Astrocyte (in vitro differentiated cells and primary cell): ENCODE results near the gene ARRDC3.

Source experiments
- EZH2 ChIP-seq: IDR thresholded peaks from 2 replicates; pipeline ENCODE4 v1.6.1; 2012; ENCODE audit warnings: mild to moderate bottlenecking, low read length, inconsistent platforms; ENCODE audit not compliant: insufficient read depth
- TF ChIP-seq, protein P1 (sequence below): IDR thresholded peaks from 2 replicates; pipeline ENCODE4 v1.5.1; 2011; ENCODE audit warnings: low read depth, mild to moderate bottlenecking, inconsistent platforms, low read length, moderate library complexity; ENCODE audit not compliant: insufficient read depth

DNA sequence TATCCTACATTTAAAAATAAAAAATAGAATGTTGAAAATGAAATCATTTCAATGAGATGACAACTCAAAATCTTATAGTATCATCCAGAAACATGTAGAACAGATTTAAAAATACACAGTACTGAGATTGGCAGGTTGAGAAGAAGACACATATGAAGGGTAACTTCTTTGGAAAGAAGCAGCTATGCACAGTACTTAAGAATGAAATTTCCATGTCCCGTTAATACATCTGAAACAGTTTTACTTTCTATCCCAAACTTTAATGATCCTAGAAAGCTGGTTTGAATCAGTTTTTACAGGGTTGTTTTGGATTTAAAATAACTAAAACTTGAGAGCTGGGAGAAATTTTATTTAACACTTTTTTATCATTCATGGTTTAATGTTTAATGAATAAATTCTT is 36.0 kb upstream of the ARRDC3 start:
- TF ChIP-seq, protein P1, sequence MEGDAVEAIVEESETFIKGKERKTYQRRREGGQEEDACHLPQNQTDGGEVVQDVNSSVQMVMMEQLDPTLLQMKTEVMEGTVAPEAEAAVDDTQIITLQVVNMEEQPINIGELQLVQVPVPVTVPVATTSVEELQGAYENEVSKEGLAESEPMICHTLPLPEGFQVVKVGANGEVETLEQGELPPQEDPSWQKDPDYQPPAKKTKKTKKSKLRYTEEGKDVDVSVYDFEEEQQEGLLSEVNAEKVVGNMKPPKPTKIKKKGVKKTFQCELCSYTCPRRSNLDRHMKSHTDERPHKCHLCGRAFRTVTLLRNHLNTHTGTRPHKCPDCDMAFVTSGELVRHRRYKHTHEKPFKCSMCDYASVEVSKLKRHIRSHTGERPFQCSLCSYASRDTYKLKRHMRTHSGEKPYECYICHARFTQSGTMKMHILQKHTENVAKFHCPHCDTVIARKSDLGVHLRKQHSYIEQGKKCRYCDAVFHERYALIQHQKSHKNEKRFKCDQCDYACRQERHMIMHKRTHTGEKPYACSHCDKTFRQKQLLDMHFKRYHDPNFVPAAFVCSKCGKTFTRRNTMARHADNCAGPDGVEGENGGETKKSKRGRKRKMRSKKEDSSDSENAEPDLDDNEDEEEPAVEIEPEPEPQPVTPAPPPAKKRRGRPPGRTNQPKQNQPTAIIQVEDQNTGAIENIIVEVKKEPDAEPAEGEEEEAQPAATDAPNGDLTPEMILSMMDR: no peak
- TF ChIP-seq EZH2: no peak
